IPS DF 6.9 (cell line): ENCODE measurements around the gene ERC2.

ENCODE experiments used
- DNase-seq: peaks from one replicate; pipeline ENCODE4 v3.0.0-alpha.2; 2013; ENCODE audit warnings: low read depth, low spot score
- H3K27ac ChIP-seq: one replicate; pipeline ENCODE4 v1.5.1; 2013; ENCODE audit warnings: low read length, control low read depth
- H3K27me3 ChIP-seq: 2 replicates; pipeline ENCODE4 v1.6.1; 2013; ENCODE audit warnings: mild to moderate bottlenecking, low read length; ENCODE audit not compliant: control insufficient read depth, insufficient read depth
- H3K36me3 ChIP-seq: 2 replicates; pipeline ENCODE4 v1.6.1; 2013; ENCODE audit warnings: low read length; ENCODE audit not compliant: control insufficient read depth, insufficient read depth
- H3K4me1 ChIP-seq: 2 replicates; pipeline ENCODE4 v1.6.1; 2013; ENCODE audit warnings: low read length; ENCODE audit not compliant: control insufficient read depth, insufficient read depth
- H3K4me3 ChIP-seq: 2 replicates; pipeline ENCODE4 v1.5.1; 2013; ENCODE audit warnings: mild to moderate bottlenecking, low read length
- H3K9me3 ChIP-seq: 2 replicates; pipeline ENCODE4 v1.6.1; 2013; ENCODE audit warnings: low read length, inconsistent platforms; ENCODE audit not compliant: control insufficient read depth, insufficient read depth
- WGBS: extraction: QIAGEN DNeasy Blood & Tissue Kit; methylation state at CpG from one replicate; pipeline ENCODE4 v1.1.7; 2013; ENCODE audit warnings: mixed read lengths, missing lambda C conversion rate; ENCODE audit not compliant: insufficient read length, insufficient coverage; 5-methylcytosine and 5-hydroxymethylcytosine counted together

ERC2 gene

GRCh38 chr3:55691141-55691540, 777.1 kb downstream of the ERC2 start:
- H3K4me3 ChIP-seq, result no peak overlapping the region
- no peaks in the 10 kb centered on the region for H3K27me3 ChIP-seq
- H3K27ac ChIP-seq, result no peak overlapping the region
- H3K9me3 ChIP-seq, result no peaks in the 10 kb centered on the region
- WGBS, result no CpG with 5 or more reads among the region's 4 CpGs
- H3K4me1 ChIP-seq, result peaks cover 2% of the 10 kb centered on the region; the same call in 1 of the 2 replicates
- no peak for DNase-seq
- no peaks in the 10 kb centered on the region for H3K36me3 ChIP-seq

- Histone ChIP-seq H3K4me1 (peaks cover 2% of the 10 kb centered on the region; the same call in 1 of the 2 replicates), H3K9me3 (no peaks in the 10 kb centered on the region), H3K27me3 (no peaks in the 10 kb centered on the region), H3K36me3 (no peaks in the 10 kb centered on the region), H3K4me3 (no peak overlapping the region), H3K27ac (no peak overlapping the region)
- WGBS, result no CpG with 5 or more reads among the region's 3 CpGs
- peak; percentile 41 for DNase-seq
Observed at GRCh38 chr3:55690726-55691125, 777.5 kb downstream of the ERC2 start.

GRCh38 chr3:55690177-55690576, 778.1 kb downstream of the ERC2 start:
- WGBS, result no CpG with 5 or more reads among the region's 3 CpGs
- H3K27ac ChIP-seq, result no peak overlapping the region
- peaks cover 2% of the 10 kb centered on the region; the same call in 1 of the 2 replicates for H3K4me1 ChIP-seq

GRCh38 chr3:55688154-55688553, 780.1 kb downstream of the ERC2 start:
- no peaks in the 10 kb centered on the region for H3K27me3 ChIP-seq
- H3K4me3 ChIP-seq, result no peak overlapping the region
- no CpG with 5 or more reads among the region's 3 CpGs for WGBS
- no peaks in the 10 kb centered on the region for H3K36me3 ChIP-seq
- peaks cover 2% of the 10 kb centered on the region; the same call in 1 of the 2 replicates for H3K4me1 ChIP-seq
- no peaks in the 10 kb centered on the region for H3K9me3 ChIP-seq
- no peak for DNase-seq
- H3K27ac ChIP-seq, result no peak overlapping the region

More at GRCh38 chr3:55690177-55690576, 778.1 kb downstream of the ERC2 start:
- no peaks in the 10 kb centered on the region for H3K27me3 ChIP-seq
- H3K36me3 ChIP-seq, result no peaks in the 10 kb centered on the region
- no peak overlapping the region for H3K4me3 ChIP-seq
- DNase-seq, result no peak
- no peaks in the 10 kb centered on the region for H3K9me3 ChIP-seq

- H3K9me3 ChIP-seq, result no peaks in the 10 kb centered on the region
- no peak for DNase-seq
- no peak overlapping the region for H3K4me3 ChIP-seq
- WGBS, result no CpG with 5 or more reads among the region's 5 CpGs
- no peak overlapping the region for H3K27ac ChIP-seq
- no peaks in the 10 kb centered on the region for H3K36me3 ChIP-seq
- H3K4me1 ChIP-seq, result peaks cover 2% of the 10 kb centered on the region; the same call in 1 of the 2 replicates
- H3K27me3 ChIP-seq, result no peaks in the 10 kb centered on the region
Observed at GRCh38 chr3:55687526-55687925, 780.7 kb downstream of the ERC2 start.

- H3K9me3 ChIP-seq, result no peaks in the 10 kb centered on the region
- WGBS, result no CpG with 5 or more reads among the region's 11 CpGs
- no peak overlapping the region for H3K4me3 ChIP-seq
- H3K36me3 ChIP-seq, result no peaks in the 10 kb centered on the region
- H3K27ac ChIP-seq, result no peak overlapping the region
- DNase-seq, result no peak
- H3K27me3 ChIP-seq, result no peaks in the 10 kb centered on the region
- peaks cover 2% of the 10 kb centered on the region; the same call in 1 of the 2 replicates for H3K4me1 ChIP-seq
Observed at GRCh38 chr3:55686426-55687254, 781.6 kb downstream of the ERC2 start.

GRCh38 chr3:55683666-55684270, 784.5 kb downstream of the ERC2 start:
- no peak for DNase-seq
- Histone ChIP-seq H3K9me3 (no peaks in the 10 kb centered on the region), H3K36me3 (no peaks in the 10 kb centered on the region), H3K4me3 (no peak overlapping the region), H3K4me1 (no peaks in the 10 kb centered on the region), H3K27me3 (no peaks in the 10 kb centered on the region), H3K27ac (no peak overlapping the region)
- WGBS, result 100% methylated on average over 1 of the region's 12 CpGs

- DNase-seq, result no peak
- Histone ChIP-seq H3K4me3 (no peak overlapping the region), H3K36me3 (no peaks in the 10 kb centered on the region), H3K4me1 (no peaks in the 10 kb centered on the region), H3K9me3 (no peaks in the 10 kb centered on the region), H3K27me3 (no peaks in the 10 kb centered on the region), H3K27ac (no peak overlapping the region)
- WGBS, result no CpG with 5 or more reads among the region's 3 CpGs
Observed at GRCh38 chr3:55682461-55682860, 785.8 kb downstream of the ERC2 start.

- Histone ChIP-seq H3K36me3 (no peaks in the 10 kb centered on the region), H3K9me3 (no peaks in the 10 kb centered on the region), H3K4me1 (no peaks in the 10 kb centered on the region), H3K27me3 (no peaks in the 10 kb centered on the region), H3K4me3 (no peak overlapping the region), H3K27ac (no peak overlapping the region)
- no peak for DNase-seq
- no CpG with 5 or more reads among the region's 5 CpGs for WGBS
Observed at GRCh38 chr3:55678546-55679216, 789.6 kb downstream of the ERC2 start.

GRCh38 chr3:55676643-55677042, 791.6 kb downstream of the ERC2 start:
- H3K9me3 ChIP-seq, result no peaks in the 10 kb centered on the region
- no peaks in the 10 kb centered on the region for H3K27me3 ChIP-seq
- DNase-seq, result no peak
- H3K4me1 ChIP-seq, result no peaks in the 10 kb centered on the region
- no peak overlapping the region for H3K27ac ChIP-seq
- WGBS, result no CpG with 5 or more reads among the region's 3 CpGs
- H3K4me3 ChIP-seq, result no peak overlapping the region
- H3K36me3 ChIP-seq, result no peaks in the 10 kb centered on the region
